SK-N-SH (cell line): Measurements from ENCODE around the gene AUTS2. TPM values are rescaled to one million over a fixed set of nuclear protein-coding genes. Genes with fewer than 3 reads are reported as not detected.

Source experiments
- CTCF ChIA-PET: fragments of 300-600, 350-600 bp; formaldehyde crosslinking; extraction: SDS; loops from one replicate; lab custom pipeline; 2021; lab: Yijun Ruan, JAX
- POLR2A ChIA-PET: fragments of 350-600 bp; sonication (Branson Sonifier 250); formaldehyde crosslinking; extraction: SDS; loops from one replicate; lab custom pipeline; 2020; ENCODE audit warnings: antibody characterized with exemption, inconsistent platforms; lab: Yijun Ruan, JAX
- DNase-seq: peaks from one replicate; pipeline ENCODE4 v3.0.0; 2012
- H2AFZ ChIP-seq: fragments of 200-600 bp; sonication (generic); 2 replicates; pipeline ENCODE4 v1.8.1; 2016; ENCODE audit warnings: antibody characterized with exemption, mild to moderate bottlenecking, low read depth
- H3F3A ChIP-seq: fragments of 200-600 bp; sonication (generic); replicated peaks from 2 replicates; pipeline ENCODE3; 2016; ENCODE audit warnings: antibody characterized with exemption, mild to moderate bottlenecking; ENCODE audit not compliant: insufficient read depth
- H3K27ac ChIP-seq, 2 experiments: fragments of 200-500 bp in 1 of 2; fragments of 200-600 bp in 1 of 2; sonication (Bioruptor generic) in 1 of 2; sonication (generic), shearing (Covaris generic) in 1 of 2; 2 replicates each; pipeline versions ENCODE4 v1.5.1 to v1.6.1; 2014 to 2016; ENCODE audit warnings: low read depth in 2 of 2, inconsistent platforms in 1 of 2, low read length in 1 of 2, mild to moderate bottlenecking in 1 of 2, mixed read lengths in 1 of 2
- H3K27me3 ChIP-seq: fragments of 200-600 bp; sonication (generic), shearing (Covaris generic); 2 replicates; pipeline ENCODE4 v1.6.1; 2016; ENCODE audit warnings: mixed run types; ENCODE audit not compliant: insufficient read depth
- H3K36me3 ChIP-seq, 2 experiments: fragments of 200-500 bp in 1 of 2; fragments of 200-600 bp in 1 of 2; sonication (Bioruptor generic) in 1 of 2; sonication (generic) in 1 of 2; replicated peaks in 1 of 2; 2 replicates each; pipeline versions ENCODE3 to v1.5.1; 2014 to 2016; ENCODE audit warnings: low read length in 1 of 2, mild to moderate bottlenecking in 1 of 2; ENCODE audit not compliant: insufficient read depth in 2 of 2, control insufficient read depth in 1 of 2
- H3K4me1 ChIP-seq, 2 experiments: fragments of 200-500 bp in 1 of 2; fragments of 200-600 bp in 1 of 2; sonication (Bioruptor generic) in 1 of 2; sonication (generic), shearing (Covaris generic) in 1 of 2; 2 replicates each; pipeline versions ENCODE4 v1.5.1 to v1.6.1; 2014 to 2016; ENCODE audit warnings: low read depth in 1 of 2, low read length in 1 of 2, mixed run types in 1 of 2; ENCODE audit not compliant: insufficient read depth in 2 of 2, control insufficient read depth in 1 of 2
- H3K4me2 ChIP-seq: fragments of 200-600 bp; sonication (generic), shearing (Covaris generic); 2 replicates; pipeline ENCODE4 v1.6.1; 2017; ENCODE audit warnings: mixed run types
- H3K4me3 ChIP-seq, 2 experiments: fragments of 200-500 bp in 1 of 2; fragments of 200-600 bp in 1 of 2; sonication (Bioruptor generic) in 1 of 2; sonication (generic), shearing (Covaris generic) in 1 of 2; 2 replicates each; pipeline versions ENCODE4 v1.5.1 to v1.8.1; 2014 to 2016; ENCODE audit warnings: low read depth in 2 of 2, inconsistent platforms in 1 of 2, low read length in 1 of 2, mild to moderate bottlenecking in 1 of 2, mixed read lengths in 1 of 2, moderate library complexity in 1 of 2
- H3K79me2 ChIP-seq: fragments of 200-600 bp; sonication (generic); 2 replicates; pipeline ENCODE4 v1.8.1; 2017; ENCODE audit warnings: mild to moderate bottlenecking; ENCODE audit not compliant: insufficient read depth
- H3K9ac ChIP-seq: fragments of 200-600 bp; sonication (generic); 2 replicates; pipeline ENCODE4 v1.6.1; 2017; ENCODE audit warnings: mixed run types
- H3K9me2 ChIP-seq: fragments of 200-600 bp; sonication (generic); 2 replicates; pipeline ENCODE4 v1.6.1; 2017; ENCODE audit warnings: mixed run types
- H3K9me3 ChIP-seq: fragments of 200-600 bp; sonication (generic); 2 replicates; pipeline ENCODE4 v1.6.1; 2017; ENCODE audit warnings: mixed run types, mild to moderate bottlenecking, moderate library complexity
- H4K20me1 ChIP-seq: fragments of 200-600 bp; sonication (generic); 2 replicates; pipeline ENCODE4 v1.6.1; 2017; ENCODE audit warnings: mild to moderate bottlenecking, mixed run types; ENCODE audit not compliant: insufficient read depth
- EP300 ChIP-seq, 2 experiments: IDR thresholded peaks; 2 replicates each; pipeline versions ENCODE4 v1.4.0 to v1.6.1; 2012; ENCODE audit warnings: borderline replicate concordance in 1 of 2, low read depth in 1 of 2, low read length in 1 of 2
- GABPA ChIP-seq: IDR thresholded peaks from 2 replicates; pipeline ENCODE4 v1.4.0; 2012; ENCODE audit warnings: low read depth, mild to moderate bottlenecking
- GATA2 ChIP-seq: sonication (generic); formaldehyde crosslinking; IDR thresholded peaks from 2 replicates; pipeline ENCODE4 v1.5.0; 2020; ENCODE audit warnings: mild to moderate bottlenecking, missing genetic modification reagents
- MAX ChIP-seq: IDR thresholded peaks from 2 replicates; pipeline ENCODE4 v1.4.0; 2012; ENCODE audit warnings: low read depth
- MXI1 ChIP-seq: IDR thresholded peaks from 2 replicates; pipeline ENCODE4 v1.6.1; 2012; ENCODE audit warnings: mild to moderate bottlenecking, low read depth, low read length, improper control_type of control experiment
- REST ChIP-seq: IDR thresholded peaks from 2 replicates; pipeline ENCODE4 v1.6.1; 2012; ENCODE audit warnings: mild to moderate bottlenecking, low read depth, low read length, moderate library complexity
- RFX5 ChIP-seq: IDR thresholded peaks from 2 replicates; pipeline ENCODE4 v1.6.1; 2012; ENCODE audit warnings: mild to moderate bottlenecking, improper control_type of control experiment, low read length
- RXRA ChIP-seq: IDR thresholded peaks from 2 replicates; pipeline ENCODE4 v1.4.0; 2012; ENCODE audit warnings: low read depth, mild to moderate bottlenecking, borderline replicate concordance
- SIN3A ChIP-seq: IDR thresholded peaks from 2 replicates; pipeline ENCODE4 v1.6.1; 2012; ENCODE audit warnings: low read depth, mild to moderate bottlenecking, low read length, moderate library complexity, borderline replicate concordance
- TCF12 ChIP-seq: IDR thresholded peaks from 2 replicates; pipeline ENCODE4 v1.4.0; 2012
- USF1 ChIP-seq: IDR thresholded peaks from 2 replicates; pipeline ENCODE4 v1.4.0; 2012; ENCODE audit warnings: low read depth, borderline replicate concordance
- ZBTB33 ChIP-seq: IDR thresholded peaks from 2 replicates; pipeline ENCODE4 v1.4.0; 2012; ENCODE audit warnings: low read depth, borderline replicate concordance
- WGBS: methylation state at CpG from one replicate; pipeline ENCODE4 v1.1.6; 2017; ENCODE audit warnings: low lambda C conversion rate; 5-methylcytosine and 5-hydroxymethylcytosine counted together
- polyA plus RNA-seq, 3 experiments: library from polyadenylated mRNA; depleted of rRNA; stranded (reverse); fragments of >200 nt; gene quantifications; 2 replicates each; pipeline ENCODE4 v1.2.3, GENCODE V29; 2012

AUTS2 gene
- polyA plus RNA-seq, 1 of the 3 experiments (the other 2 are of a cell fraction) = 15.6 TPM

- 88% methylated on average over 5 of the region's 5 CpGs for WGBS
- H3F3A ChIP-seq = no peaks in the 10 kb centered on the region
- no peak overlapping the region for H3K4me3 ChIP-seq
Measured at GRCh38 chr7:70356787-70357328, 758.6 kb downstream of the AUTS2 start.

GRCh38 chr7:70360557-70360956, 762.3 kb downstream of the AUTS2 start:
- Histone ChIP-seq H3K79me2 (no peaks in the 10 kb centered on the region), H3K27me3 (no peaks in the 10 kb centered on the region), H3K27ac (no peak overlapping the region; a peak in 1 of 4 replicates), H3K9me2 (no peaks in the 10 kb centered on the region), H3F3A (no peaks in the 10 kb centered on the region), H2AFZ (no peak overlapping the region), H3K4me1 (peaks cover 0 to 19% of the 10 kb centered on the region in 2 experiments; a peak in 2 of 4 replicates), H3K4me3 (no peak overlapping the region), H4K20me1 (no peaks in the 10 kb centered on the region), H3K4me2 (no peak overlapping the region), H3K9ac (no peak overlapping the region), H3K36me3 (no peaks in the 10 kb centered on the region), H3K9me3 (no peaks in the 10 kb centered on the region)
- WGBS = 87% methylated on average over 4 of the region's 4 CpGs
- no peak for DNase-seq
- POLR2A ChIA-PET = no interaction called here
- CTCF ChIA-PET = interaction anchor here (1.1 kb wide), 1 partner anchor 338 kb away, joined by 3 read pairs; no protein-coding TSS in a partner anchor
- TF ChIP-seq GABPA (no peak), TCF12 (no peak), GATA2 (no peak), SIN3A (no peak), USF1 (no peak), MXI1 (no peak), ZBTB33 (no peak), RFX5 (no peak), EP300 (IDR thresholded peaks at IDR 0.05; ENCODE audit: borderline replicate concordance in 1 of 2, low read depth in 1 of 2, low read length in 1 of 2) (no peak)

More at GRCh38 chr7:70356787-70357328, 758.6 kb downstream of the AUTS2 start:
- H3K36me3 ChIP-seq = no peaks in the 10 kb centered on the region
- H3K9me3 ChIP-seq = no peaks in the 10 kb centered on the region
- no peak overlapping the region for H3K27ac ChIP-seq
- no peak overlapping the region for H3K9ac ChIP-seq
- H3K4me2 ChIP-seq = no peak overlapping the region
- peaks cover 0 to 49% of the 10 kb centered on the region in 2 experiments; a peak in 3 of 4 replicates for H3K4me1 ChIP-seq
- no peaks in the 10 kb centered on the region for H3K9me2 ChIP-seq
- H3K79me2 ChIP-seq = no peaks in the 10 kb centered on the region
- TF ChIP-seq RXRA = no peak
- no peak for TF ChIP-seq REST
- TF ChIP-seq MAX = no peak
- TF ChIP-seq GABPA = no peak
- ChIA-PET CTCF (no interaction called here), POLR2A (no interaction called here)
- no peaks in the 10 kb centered on the region for H3K27me3 ChIP-seq
- no peak overlapping the region for H2AFZ ChIP-seq
- no peak for DNase-seq
- no peaks in the 10 kb centered on the region for H4K20me1 ChIP-seq
